ENCODE data around the gene ZNF618.
A peak's percentile ranks its signal among the peaks of the same experiment; 100 is the strongest.

ZNF618 gene

GRCh38 chr9:113876151-113876992, at the start of gene ZNF618:
Gene ZNF618, plus strand, starts transcription at chr9:113876309. Its CDS starts 72 bp downstream, at chr9:113876381.
- Mint-ChIP-seq H3K36me3 (ENCODE audit: low read depth) (peaks cover 7% of the 10 kb centered on the region), H3K27me3 (peaks cover 11% of the 10 kb centered on the region), H3K27ac (peak within 1 kb of the TSS; percentile 89), H3K4me3 (peak within 1 kb of the TSS; percentile 93), H3K9me3 (no peaks in the 10 kb centered on the region), H3K4me1 (ENCODE audit: low read depth) (peaks cover 10% of the 10 kb centered on the region)
- intact Hi-C loops (cut with micrococcal nuclease): loop anchor here (1.0 to 2.0 kb wide), 2 partner anchors 69 to 140 kb away; no protein-coding TSS in a partner anchor

- Mint-ChIP-seq H3K4me1 (ENCODE audit: low read depth) (peaks cover 10% of the 10 kb centered on the region), H3K27ac (no peak overlapping the region), H3K9me3 (peaks cover 43% of the 10 kb centered on the region), H3K36me3 (ENCODE audit: low read depth) (no peaks in the 10 kb centered on the region), H3K4me3 (no peak overlapping the region), H3K27me3 (peaks cover 2% of the 10 kb centered on the region)
- intact Hi-C loops (cut with micrococcal nuclease): no loop called here
These were observed 47.9 kb upstream of the ZNF618 start for GRCh38 chr9:113828221-113828620.

GRCh38 chr9:113837334-113837733, 38.8 kb upstream of the ZNF618 start:
- Mint-ChIP-seq H3K36me3 (ENCODE audit: low read depth) (no peaks in the 10 kb centered on the region), H3K27me3 (no peaks in the 10 kb centered on the region), H3K27ac (no peak overlapping the region), H3K9me3 (no peaks in the 10 kb centered on the region), H3K4me3 (no peak overlapping the region), H3K4me1 (ENCODE audit: low read depth) (no peaks in the 10 kb centered on the region)
- intact Hi-C loops (cut with micrococcal nuclease): no loop called here

- H3K27me3 Mint-ChIP-seq: no peaks in the 10 kb centered on the region
- no peak overlapping the region for H3K27ac Mint-ChIP-seq
- no peaks in the 10 kb centered on the region for H3K36me3 Mint-ChIP-seq (ENCODE audit: low read depth)
- H3K4me3 Mint-ChIP-seq: no peak overlapping the region
- intact Hi-C loops (cut with micrococcal nuclease): no loop called here
- H3K4me1 Mint-ChIP-seq (ENCODE audit: low read depth): no peaks in the 10 kb centered on the region
- peaks cover 10% of the 10 kb centered on the region for H3K9me3 Mint-ChIP-seq
These were observed 34.0 kb upstream of the ZNF618 start for GRCh38 chr9:113842086-113842485.

GRCh38 chr9:113844466-113844865, 31.6 kb upstream of the ZNF618 start:
- intact Hi-C loops (cut with micrococcal nuclease): no loop called here
- no peaks in the 10 kb centered on the region for H3K27me3 Mint-ChIP-seq
- H3K36me3 Mint-ChIP-seq (ENCODE audit: low read depth): no peaks in the 10 kb centered on the region
- no peak overlapping the region for H3K27ac Mint-ChIP-seq
- H3K4me3 Mint-ChIP-seq: no peak overlapping the region
- peaks cover 12% of the 10 kb centered on the region for H3K9me3 Mint-ChIP-seq
- H3K4me1 Mint-ChIP-seq (ENCODE audit: low read depth): no peaks in the 10 kb centered on the region

- Mint-ChIP-seq H3K27me3 (no peaks in the 10 kb centered on the region), H3K27ac (peak overlapping the region; percentile 43), H3K4me1 (ENCODE audit: low read depth) (peaks cover 18% of the 10 kb centered on the region), H3K9me3 (peaks cover 24% of the 10 kb centered on the region), H3K36me3 (ENCODE audit: low read depth) (peaks cover 9% of the 10 kb centered on the region), H3K4me3 (no peak overlapping the region)
- intact Hi-C loops (cut with micrococcal nuclease): no loop called here
These were observed 24.8 kb upstream of the ZNF618 start for GRCh38 chr9:113851359-113851758.

- Mint-ChIP-seq H3K27ac (peak overlapping the region; percentile 43), H3K4me1 (ENCODE audit: low read depth) (peaks cover 18% of the 10 kb centered on the region), H3K36me3 (ENCODE audit: low read depth) (peaks cover 9% of the 10 kb centered on the region), H3K4me3 (no peak overlapping the region), H3K9me3 (peaks cover 18% of the 10 kb centered on the region), H3K27me3 (no peaks in the 10 kb centered on the region)
- intact Hi-C loops (cut with micrococcal nuclease): no loop called here
These were observed 24.2 kb upstream of the ZNF618 start for GRCh38 chr9:113851873-113852272.

- peaks cover 15% of the 10 kb centered on the region for H3K9me3 Mint-ChIP-seq
- intact Hi-C loops (cut with micrococcal nuclease): no loop called here
- no peak overlapping the region for H3K4me3 Mint-ChIP-seq
- H3K36me3 Mint-ChIP-seq (ENCODE audit: low read depth): peaks cover 9% of the 10 kb centered on the region
- H3K27ac Mint-ChIP-seq: no peak overlapping the region
- H3K4me1 Mint-ChIP-seq (ENCODE audit: low read depth): peaks cover 29% of the 10 kb centered on the region
- no peaks in the 10 kb centered on the region for H3K27me3 Mint-ChIP-seq
These were observed 22.8 kb upstream of the ZNF618 start for GRCh38 chr9:113853333-113853732.

- no peak overlapping the region for H3K27ac Mint-ChIP-seq
- H3K4me1 Mint-ChIP-seq (ENCODE audit: low read depth): peaks cover 36% of the 10 kb centered on the region
- peaks cover 9% of the 10 kb centered on the region for H3K36me3 Mint-ChIP-seq (ENCODE audit: low read depth)
- intact Hi-C loops (cut with micrococcal nuclease): no loop called here
- no peak overlapping the region for H3K4me3 Mint-ChIP-seq
- H3K27me3 Mint-ChIP-seq: no peaks in the 10 kb centered on the region
- H3K9me3 Mint-ChIP-seq: peaks cover 15% of the 10 kb centered on the region
These were observed 21.8 kb upstream of the ZNF618 start for GRCh38 chr9:113854310-113854709.

GRCh38 chr9:113857875-113858274, 18.2 kb upstream of the ZNF618 start:
- Mint-ChIP-seq H3K27ac (peak overlapping the region; percentile 73), H3K27me3 (no peaks in the 10 kb centered on the region), H3K4me3 (no peak overlapping the region), H3K36me3 (ENCODE audit: low read depth) (no peaks in the 10 kb centered on the region), H3K4me1 (ENCODE audit: low read depth) (peaks cover 30% of the 10 kb centered on the region), H3K9me3 (peaks cover 4% of the 10 kb centered on the region)
- intact Hi-C loops (cut with micrococcal nuclease): no loop called here

- no peaks in the 10 kb centered on the region for H3K36me3 Mint-ChIP-seq (ENCODE audit: low read depth)
- H3K27ac Mint-ChIP-seq: peak overlapping the region; percentile 73
- H3K27me3 Mint-ChIP-seq: no peaks in the 10 kb centered on the region
- peaks cover 30% of the 10 kb centered on the region for H3K4me1 Mint-ChIP-seq (ENCODE audit: low read depth)
- H3K4me3 Mint-ChIP-seq: no peak overlapping the region
- intact Hi-C loops (cut with micrococcal nuclease): no loop called here
- peaks cover 8% of the 10 kb centered on the region for H3K9me3 Mint-ChIP-seq
These were observed 17.8 kb upstream of the ZNF618 start for GRCh38 chr9:113858282-113858681.

GRCh38 chr9:113863345-113863744, 12.8 kb upstream of the ZNF618 start:
- Mint-ChIP-seq H3K36me3 (ENCODE audit: low read depth) (no peaks in the 10 kb centered on the region), H3K9me3 (peaks cover 9% of the 10 kb centered on the region), H3K4me3 (no peak overlapping the region), H3K27me3 (peaks cover under 1% of the 10 kb centered on the region), H3K27ac (no peak overlapping the region), H3K4me1 (ENCODE audit: low read depth) (peaks cover 19% of the 10 kb centered on the region)
- intact Hi-C loops (cut with micrococcal nuclease): no loop called here

- Mint-ChIP-seq H3K27ac (no peak overlapping the region), H3K4me3 (no peak overlapping the region), H3K9me3 (no peaks in the 10 kb centered on the region), H3K36me3 (ENCODE audit: low read depth) (no peaks in the 10 kb centered on the region), H3K27me3 (peaks cover 8% of the 10 kb centered on the region), H3K4me1 (ENCODE audit: low read depth) (no peaks in the 10 kb centered on the region)
- intact Hi-C loops (cut with micrococcal nuclease): no loop called here
These were observed 7.6 kb upstream of the ZNF618 start for GRCh38 chr9:113868501-113868900.

- intact Hi-C loops (cut with micrococcal nuclease): no loop called here
- Mint-ChIP-seq H3K27me3 (peaks cover 18% of the 10 kb centered on the region), H3K4me1 (ENCODE audit: low read depth) (peaks cover 6% of the 10 kb centered on the region), H3K9me3 (no peaks in the 10 kb centered on the region), H3K36me3 (ENCODE audit: low read depth) (peaks cover 7% of the 10 kb centered on the region), H3K27ac (no peak overlapping the region), H3K4me3 (no peak overlapping the region)
These were observed 3.5 kb upstream of the ZNF618 start for GRCh38 chr9:113872485-113873143.

Measured in dendritic cell treated with granulocyte-macrophage colony-stimulating factor and Interleukin-4, amounts not matched to agents 40 ng/mL and 50 ng/mL, for 4 days (primary cell).